GM18526 (cell line): ENCODE results near the gene CDIPT.
A peak's percentile ranks its signal among the peaks of the same experiment; 100 is the strongest.

Experiments
- POLR2A ChIP-seq: IDR thresholded peaks from 3 replicates; pipeline ENCODE4 v1.6.1; 2011; ENCODE audit not compliant: insufficient read length; ENCODE audit errors: extremely low read depth

The CDIPT gene

GRCh38 chr16:29862884-29863668 lies at the start of gene CDIPT:
TSS of gene CDIPT (minus strand) at chr16:29863226. CDS start at chr16:29862857, 369 bp downstream.
- TF ChIP-seq POLR2A = peak; percentile 57

- no peak for TF ChIP-seq POLR2A
Observed at GRCh38 chr16:29912087-29912486, 49.1 kb upstream of the CDIPT start.

GRCh38 chr16:29911676-29912010 lies 48.6 kb upstream of the CDIPT start:
- TF ChIP-seq POLR2A = no peak

- no peak for TF ChIP-seq POLR2A
Observed at GRCh38 chr16:29910819-29911675, 48.0 kb upstream of the CDIPT start.

- TF ChIP-seq POLR2A = no peak
Observed at GRCh38 chr16:29909391-29909790, 46.4 kb upstream of the CDIPT start.

GRCh38 chr16:29908719-29909220 lies 45.7 kb upstream of the CDIPT start:
- TF ChIP-seq POLR2A = no peak

GRCh38 chr16:29907973-29908372 lies 44.9 kb upstream of the CDIPT start:
- no peak for TF ChIP-seq POLR2A

GRCh38 chr16:29906520-29907244 lies 43.7 kb upstream of the CDIPT start:
- TF ChIP-seq POLR2A = no peak

- no peak for TF ChIP-seq POLR2A
Observed at GRCh38 chr16:29905668-29906067, 42.6 kb upstream of the CDIPT start.

- no peak for TF ChIP-seq POLR2A
Observed at GRCh38 chr16:29904947-29905346, 41.9 kb upstream of the CDIPT start.

GRCh38 chr16:29903590-29903989 lies 40.6 kb upstream of the CDIPT start:
- TF ChIP-seq POLR2A = no peak

GRCh38 chr16:29901607-29901945 lies 38.5 kb upstream of the CDIPT start:
- TF ChIP-seq POLR2A = no peak

- TF ChIP-seq POLR2A = no peak
Observed at GRCh38 chr16:29900888-29901606, 38.0 kb upstream of the CDIPT start.

GRCh38 chr16:29900102-29900887 lies 37.3 kb upstream of the CDIPT start, which contains the start of gene ASPHD1:
TSS of gene ASPHD1 (plus strand) at chr16:29900488. CDS start at chr16:29900972, 484 bp downstream.
- TF ChIP-seq POLR2A = no peak

GRCh38 chr16:29899516-29900101 lies 36.6 kb upstream of the CDIPT start, which contains the start of gene SEZ6L2:
TSS of gene SEZ6L2 (minus strand) at chr16:29899550. CDS start at chr16:29899019, 531 bp downstream.
- TF ChIP-seq POLR2A = no peak
